GM04503 (cell line): ENCODE measurements around the gene FBXL13.
A peak's percentile ranks its signal among the peaks of the same experiment; 100 is the strongest.
"Not testable (repeated sequence)": the region's sequence is repeated elsewhere in the genome, so short reads cannot be mapped to it uniquely, and the experiment has no call there.

Experiments used
- DNase-seq: peaks from one replicate; pipeline ENCODE4 v3.0.0-alpha.2; 2012; ENCODE audit warnings: low read depth

Gene FBXL13

GRCh38 chr7:102983602-102984001, 91.0 kb downstream of the FBXL13 start:
- DNase-seq = no peak

GRCh38 chr7:102982235-102982634, 92.4 kb downstream of the FBXL13 start:
- no peak for DNase-seq

GRCh38 chr7:102981451-102981850, 93.1 kb downstream of the FBXL13 start:
- DNase-seq = no peak

GRCh38 chr7:102979670-102980069, 94.9 kb downstream of the FBXL13 start:
- no peak for DNase-seq

GRCh38 chr7:102978284-102978683, 96.3 kb downstream of the FBXL13 start:
- peak; percentile 37 for DNase-seq

- not testable (repeated sequence) for DNase-seq
Observed at GRCh38 chr7:102977586-102977985, 97.0 kb downstream of the FBXL13 start.

GRCh38 chr7:102976493-102976892, 98.1 kb downstream of the FBXL13 start:
- DNase-seq = no peak

GRCh38 chr7:102975854-102976253, 98.7 kb downstream of the FBXL13 start:
- no peak for DNase-seq

GRCh38 chr7:102974366-102975236, 100.0 kb downstream of the FBXL13 start:
- DNase-seq = no peak

GRCh38 chr7:102973096-102973802, 101.3 kb downstream of the FBXL13 start:
- DNase-seq = no peak

GRCh38 chr7:102967798-102968197, 106.8 kb downstream of the FBXL13 start:
- DNase-seq = no peak

GRCh38 chr7:102966465-102966864, 108.1 kb downstream of the FBXL13 start:
- no peak for DNase-seq

GRCh38 chr7:102961993-102962392, 112.6 kb downstream of the FBXL13 start:
- DNase-seq = not testable (repeated sequence)

- DNase-seq = not testable (repeated sequence)
Observed at GRCh38 chr7:102958004-102958403, 116.6 kb downstream of the FBXL13 start.

- not testable (repeated sequence) for DNase-seq
Observed at GRCh38 chr7:102954359-102954758, 120.2 kb downstream of the FBXL13 start.

- no peak for DNase-seq
Observed at GRCh38 chr7:102953406-102953805, 121.2 kb downstream of the FBXL13 start.

GRCh38 chr7:102951839-102952238, 122.8 kb downstream of the FBXL13 start:
- DNase-seq = no peak

- no peak for DNase-seq
Observed at GRCh38 chr7:102944241-102944640, 130.4 kb downstream of the FBXL13 start.

- DNase-seq = no peak
Observed at GRCh38 chr7:102943423-102944169, 131.0 kb downstream of the FBXL13 start.

GRCh38 chr7:102942868-102943267, 131.7 kb downstream of the FBXL13 start:
- DNase-seq = no peak

GRCh38 chr7:102942181-102942866, 132.3 kb downstream of the FBXL13 start:
- no peak for DNase-seq

- DNase-seq = no peak
Observed at GRCh38 chr7:102938679-102939078, 135.9 kb downstream of the FBXL13 start.
